K562 (cell line): ENCODE data around the gene CTF1. TPM values are rescaled to one million over a fixed set of nuclear protein-coding genes. Genes with fewer than 3 reads are reported as not detected.

Source experiments
- CC2D1A ChIP-seq: fragments of 450-650 bp; IDR thresholded peaks from 2 replicates; pipeline ENCODE4 v1.6.1; 2017; ENCODE audit warnings: mild to moderate bottlenecking
- CCNT2 ChIP-seq: IDR thresholded peaks from 2 replicates; pipeline ENCODE4 v1.6.1; 2011; ENCODE audit warnings: borderline replicate concordance, low read depth, mild to moderate bottlenecking, moderate library complexity, mixed read lengths, low read length; ENCODE audit not compliant: insufficient read length; ENCODE audit errors: extremely low read depth
- FOXJ2 ChIP-seq: fragments of 200-800 bp; sonication (Bioruptor generic); IDR thresholded peaks from 2 replicates; pipeline ENCODE4 v1.6.1; 2016; ENCODE audit warnings: missing genetic modification characterization, missing compliant biosample characterization
- NCOA1 ChIP-seq: fragments of 450-650 bp; IDR thresholded peaks from 2 replicates; pipeline ENCODE4 v1.6.1; 2016; ENCODE audit warnings: low read depth
- NCOA6 ChIP-seq: fragments of 450-650 bp; IDR thresholded peaks from 2 replicates; pipeline ENCODE4 v1.6.1; 2017; ENCODE audit warnings: mild to moderate bottlenecking
- NCOR1 ChIP-seq: fragments of 450-650 bp; IDR thresholded peaks from 2 replicates; pipeline ENCODE4 v1.6.1; 2016; ENCODE audit warnings: mild to moderate bottlenecking, moderate library complexity
- PCBP1 ChIP-seq: fragments of 200-400 bp; formaldehyde crosslinking; IDR thresholded peaks from 2 replicates; pipeline ENCODE4 v1.6.1; 2018; ENCODE audit warnings: mild to moderate bottlenecking, low read depth, low read length; ENCODE audit not compliant: poor library complexity, severe bottlenecking
- PHF8 ChIP-seq: fragments of 200-600 bp; sonication (generic); IDR thresholded peaks from 2 replicates; pipeline ENCODE4 v1.6.1; 2012; ENCODE audit warnings: mixed run types, mild to moderate bottlenecking, inconsistent platforms, low read length, moderate library complexity, borderline replicate concordance
- RB1 ChIP-seq: fragments of 450-650 bp; IDR thresholded peaks from 2 replicates; pipeline ENCODE4 v1.6.1; 2017; ENCODE audit warnings: low read depth, mild to moderate bottlenecking
- RBBP5 ChIP-seq: fragments of 200-600 bp; sonication (generic); IDR thresholded peaks from 2 replicates; pipeline ENCODE4 v1.6.1; 2012; ENCODE audit warnings: borderline replicate concordance, mild to moderate bottlenecking, low read length, control low read depth, inconsistent platforms; ENCODE audit not compliant: insufficient read depth, poor library complexity, severe bottlenecking
- SMARCE1 ChIP-seq: fragments of 450-650 bp; IDR thresholded peaks from 2 replicates; pipeline ENCODE4 v1.7.1; 2016; ENCODE audit warnings: mild to moderate bottlenecking
- SRSF7 ChIP-seq: fragments of 200-400 bp; formaldehyde crosslinking; optimal IDR thresholded peaks from 2 replicates; pipeline ENCODE3; 2017; ENCODE audit warnings: mild to moderate bottlenecking, low read depth, low read length
- ZNF134 ChIP-seq: fragments of 250-450 bp; sonication (Bioruptor Pico); conservative IDR thresholded peaks from 2 replicates; pipeline ENCODE4 v1.4.0; 2020
- ZNF263 ChIP-seq: sonication (generic); formaldehyde crosslinking; IDR thresholded peaks from 2 replicates; pipeline ENCODE4 v1.8.0; 2022; ENCODE audit warnings: mild to moderate bottlenecking, missing genetic modification reagents, borderline replicate concordance
- ZSCAN29 ChIP-seq: fragments of 450-650 bp; IDR thresholded peaks from 2 replicates; pipeline ENCODE4 v1.6.1; 2017
- polyA plus RNA-seq, 8 experiments: library from polyadenylated mRNA; depleted of rRNA in 4 of 8; stranded (reverse) in 5 of 8; unstranded in 3 of 8; fragments of >200 nt; fragmentation: Nextera tagmentation in 2 of 8; fragmentation: Illumina TruSeq in 1 of 8; extraction: Ambion mirVana in 2 of 8; extraction: Trizol in 1 of 8; gene quantifications; 2 replicates each; pipeline versions ENCODE4 v1.2.1 to v1.2.3, GENCODE V29; 2011 to 2014; ENCODE audit warnings: inconsistent platforms in 1 of 8, missing spikeins in 1 of 8
- total RNA-seq, 7 experiments: library from RNA; depleted of rRNA in 6 of 7; stranded (reverse); fragments of >200 nt in 6 of 7; fragmentation: Illumina TruSeq in 2 of 7; extraction: Trizol in 2 of 7; gene quantifications; 2 replicates each; pipeline versions ENCODE4 v1.2.1 to v1.2.3, GENCODE V29; 2011 to 2021; ENCODE audit warnings: low replicate concordance in 1 of 7
- TF ChIP-seq, protein P1 (sequence below), 2 experiments: fragments of 250-450 bp in 1 of 2; fragments of 450-650 bp in 1 of 2; sonication (Bioruptor Pico) in 1 of 2; IDR thresholded peaks; 2 replicates each; pipeline versions ENCODE4 v1.6.1 to v1.8.0; 2016 to 2021; ENCODE audit warnings: mild to moderate bottlenecking in 2 of 2, moderate library complexity in 2 of 2, missing compliant biosample characterization in 1 of 2, missing genetic modification characterization in 1 of 2
- TF ChIP-seq, protein P2 (sequence below): fragments of 450-650 bp; IDR thresholded peaks from 2 replicates; pipeline ENCODE4 v1.6.1; 2018; ENCODE audit not compliant: partially characterized antibody
- TF ChIP-seq, protein P3 (sequence below), 2 experiments: fragments of 450-650 bp in 1 of 2; sonication (generic) in 1 of 2; formaldehyde crosslinking in 1 of 2; IDR thresholded peaks in 1 of 2; conservative IDR thresholded peaks in 1 of 2; 2 replicates each; pipeline versions ENCODE4 v1.6.1 to v1.8.1; 2016 to 2023; ENCODE audit warnings: mild to moderate bottlenecking in 2 of 2, moderate library complexity in 2 of 2, inconsistent platforms in 1 of 2, missing genetic modification reagents in 1 of 2
- TF ChIP-seq, protein P4 (sequence below), 2 experiments: IDR thresholded peaks; 2 replicates each; pipeline ENCODE4 v1.6.1; 2012; ENCODE audit warnings: improper control_type of control experiment in 2 of 2, low read depth in 2 of 2, low read length in 2 of 2, borderline replicate concordance in 1 of 2

The CTF1 gene
- total and polyA plus RNA-seq, 9 of the 15 experiments (the other 6 are each of a cell fraction or from before 2014, with no cell fraction given): 0.24 to 2.5 (median 0.44) TPM

DNA sequence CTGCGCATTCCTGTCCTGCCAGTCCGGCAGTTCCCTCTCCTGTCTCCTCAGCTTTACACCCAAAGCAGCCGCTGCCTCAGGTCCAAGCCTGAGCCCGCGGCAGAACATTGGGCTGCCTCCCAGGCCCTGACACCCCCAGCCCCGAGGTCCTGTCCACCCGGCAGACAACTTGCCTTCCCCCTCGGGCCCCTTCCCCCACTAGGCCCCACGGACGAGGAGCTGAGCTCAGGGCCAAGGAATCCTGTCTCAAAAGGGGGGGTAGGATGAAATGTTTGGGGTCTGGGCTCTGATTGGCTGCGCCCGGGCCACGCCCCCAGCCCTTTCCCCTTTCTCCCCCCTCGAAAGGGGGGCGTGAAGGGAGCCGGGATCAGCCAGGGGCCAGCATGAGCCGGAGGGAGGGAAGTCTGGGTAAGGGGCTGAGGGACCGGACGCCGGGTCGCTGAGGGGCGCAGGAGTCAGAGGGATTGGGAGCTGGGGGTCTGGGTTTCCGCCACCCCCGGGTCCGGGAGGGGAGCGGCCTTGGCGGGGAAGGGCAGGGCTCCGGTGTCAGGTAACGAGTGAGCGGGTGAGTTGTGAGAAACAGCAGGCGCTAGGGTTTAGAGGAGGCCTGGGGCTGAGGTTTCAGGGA is at the start of gene CTF1 (continued):
- peak; percentile 24 for TF ChIP-seq NCOR1
- peak; percentile 45 for TF ChIP-seq CCNT2
- TF ChIP-seq CC2D1A: peak; percentile 55; the same call in 1 of the 2 replicates
- TF ChIP-seq FOXJ2: 0 out of 2 replicates have a peak, but pooled peaks have one; percentile 3
- TF ChIP-seq RB1: peak; percentile 16; the same call in 1 of the 2 replicates
- TF ChIP-seq NCOA1: 0 out of 2 replicates have a peak, but pooled peaks have one; percentile 32
- TF ChIP-seq, protein P1, sequence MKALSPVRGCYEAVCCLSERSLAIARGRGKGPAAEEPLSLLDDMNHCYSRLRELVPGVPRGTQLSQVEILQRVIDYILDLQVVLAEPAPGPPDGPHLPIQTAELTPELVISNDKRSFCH (CRISPR knock-in tag; IDR thresholded peaks at IDR 0.05): no peak
- TF ChIP-seq, protein P1 (tag; IDR thresholded peaks at IDR 0.05): no peak
- peak; percentile 24; the same call in 1 of the 2 replicates for TF ChIP-seq SMARCE1
- TF ChIP-seq PCBP1: peak; percentile 51
- TF ChIP-seq, protein P2, sequence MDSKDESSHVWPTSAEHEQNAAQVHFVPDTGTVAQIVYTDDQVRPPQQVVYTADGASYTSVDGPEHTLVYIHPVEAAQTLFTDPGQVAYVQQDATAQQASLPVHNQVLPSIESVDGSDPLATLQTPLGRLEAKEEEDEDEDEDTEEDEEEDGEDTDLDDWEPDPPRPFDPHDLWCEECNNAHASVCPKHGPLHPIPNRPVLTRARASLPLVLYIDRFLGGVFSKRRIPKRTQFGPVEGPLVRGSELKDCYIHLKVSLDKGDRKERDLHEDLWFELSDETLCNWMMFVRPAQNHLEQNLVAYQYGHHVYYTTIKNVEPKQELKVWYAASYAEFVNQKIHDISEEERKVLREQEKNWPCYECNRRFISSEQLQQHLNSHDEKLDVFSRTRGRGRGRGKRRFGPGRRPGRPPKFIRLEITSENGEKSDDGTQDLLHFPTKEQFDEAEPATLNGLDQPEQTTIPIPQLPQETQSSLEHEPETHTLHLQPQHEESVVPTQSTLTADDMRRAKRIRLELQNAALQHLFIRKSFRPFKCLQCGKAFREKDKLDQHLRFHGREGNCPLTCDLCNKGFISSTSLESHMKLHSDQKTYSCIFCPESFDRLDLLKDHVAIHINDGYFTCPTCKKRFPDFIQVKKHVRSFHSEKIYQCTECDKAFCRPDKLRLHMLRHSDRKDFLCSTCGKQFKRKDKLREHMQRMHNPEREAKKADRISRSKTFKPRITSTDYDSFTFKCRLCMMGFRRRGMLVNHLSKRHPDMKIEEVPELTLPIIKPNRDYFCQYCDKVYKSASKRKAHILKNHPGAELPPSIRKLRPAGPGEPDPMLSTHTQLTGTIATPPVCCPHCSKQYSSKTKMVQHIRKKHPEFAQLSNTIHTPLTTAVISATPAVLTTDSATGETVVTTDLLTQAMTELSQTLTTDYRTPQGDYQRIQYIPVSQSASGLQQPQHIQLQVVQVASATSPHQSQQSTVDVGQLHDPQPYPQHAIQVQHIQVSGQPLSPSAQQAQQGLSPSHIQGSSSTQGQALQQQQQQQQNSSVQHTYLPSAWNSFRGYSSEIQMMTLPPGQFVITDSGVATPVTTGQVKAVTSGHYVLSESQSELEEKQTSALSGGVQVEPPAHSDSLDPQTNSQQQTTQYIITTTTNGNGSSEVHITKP: peak; percentile 54
- TF ChIP-seq, protein P3, sequence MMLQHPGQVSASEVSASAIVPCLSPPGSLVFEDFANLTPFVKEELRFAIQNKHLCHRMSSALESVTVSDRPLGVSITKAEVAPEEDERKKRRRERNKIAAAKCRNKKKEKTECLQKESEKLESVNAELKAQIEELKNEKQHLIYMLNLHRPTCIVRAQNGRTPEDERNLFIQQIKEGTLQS (IDR thresholded peaks at IDR 0.05): peak; percentile 55; the same call in 1 of the 2 replicates
- TF ChIP-seq, protein P3 (CRISPR knock-in tag; conservative IDR thresholded peaks at IDR 0.05): 0 out of 2 replicates have a peak, but pooled peaks have one; percentile 21
- TF ChIP-seq, protein P4, sequence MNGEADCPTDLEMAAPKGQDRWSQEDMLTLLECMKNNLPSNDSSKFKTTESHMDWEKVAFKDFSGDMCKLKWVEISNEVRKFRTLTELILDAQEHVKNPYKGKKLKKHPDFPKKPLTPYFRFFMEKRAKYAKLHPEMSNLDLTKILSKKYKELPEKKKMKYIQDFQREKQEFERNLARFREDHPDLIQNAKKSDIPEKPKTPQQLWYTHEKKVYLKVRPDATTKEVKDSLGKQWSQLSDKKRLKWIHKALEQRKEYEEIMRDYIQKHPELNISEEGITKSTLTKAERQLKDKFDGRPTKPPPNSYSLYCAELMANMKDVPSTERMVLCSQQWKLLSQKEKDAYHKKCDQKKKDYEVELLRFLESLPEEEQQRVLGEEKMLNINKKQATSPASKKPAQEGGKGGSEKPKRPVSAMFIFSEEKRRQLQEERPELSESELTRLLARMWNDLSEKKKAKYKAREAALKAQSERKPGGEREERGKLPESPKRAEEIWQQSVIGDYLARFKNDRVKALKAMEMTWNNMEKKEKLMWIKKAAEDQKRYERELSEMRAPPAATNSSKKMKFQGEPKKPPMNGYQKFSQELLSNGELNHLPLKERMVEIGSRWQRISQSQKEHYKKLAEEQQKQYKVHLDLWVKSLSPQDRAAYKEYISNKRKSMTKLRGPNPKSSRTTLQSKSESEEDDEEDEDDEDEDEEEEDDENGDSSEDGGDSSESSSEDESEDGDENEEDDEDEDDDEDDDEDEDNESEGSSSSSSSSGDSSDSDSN (IDR thresholded peaks at IDR 0.05; ENCODE audit: borderline replicate concordance in 1 of 2, low read depth in 2 of 2, low read length in 2 of 2): 0 out of 4 replicates have a peak, but pooled peaks of 1 of the 2 experiments have one; percentile 31
- TF ChIP-seq RBBP5: peak; percentile 67
- TF ChIP-seq ZSCAN29: no peak
- TF ChIP-seq NCOA6: no peak
- no peak for TF ChIP-seq ZNF134 (CRISPR knock-in tag)
- peak; percentile 66; the same call in 1 of the 2 replicates for TF ChIP-seq PHF8
- TF ChIP-seq ZNF263 (CRISPR knock-in tag): peak; percentile 12; the same call in 1 of the 2 replicates
- TF ChIP-seq SRSF7: no peak
